ENCODE results near the gene POLR1H. TPM values are rescaled to one million over a fixed set of nuclear protein-coding genes. Genes with fewer than 3 reads are reported as not detected.

POLR1H gene
- total and polyA plus RNA-seq, 3 donors from 2014 or later, result 29.4 to 56.8 (median 33.7) TPM

DNA sequence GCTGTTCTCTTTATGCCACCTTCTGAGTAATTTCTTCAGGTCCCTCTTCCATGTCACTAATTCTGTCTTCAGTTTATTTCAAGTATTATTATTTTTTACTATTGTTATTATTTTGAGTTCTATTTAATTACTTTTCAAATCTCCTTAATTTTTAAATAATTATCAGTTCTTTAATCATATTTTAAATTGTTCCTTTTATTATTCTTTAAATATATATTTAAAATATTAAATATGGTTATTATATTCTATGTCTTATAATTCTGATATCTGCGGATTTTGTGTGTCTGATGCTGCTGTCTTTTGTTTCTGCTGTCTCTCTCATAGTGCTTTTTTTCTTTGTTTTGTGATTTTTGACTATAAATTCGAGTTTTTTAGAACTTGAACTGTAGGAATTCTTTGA, 2.2 kb downstream of the POLR1H start:
- TF ChIP-seq, protein P1, sequence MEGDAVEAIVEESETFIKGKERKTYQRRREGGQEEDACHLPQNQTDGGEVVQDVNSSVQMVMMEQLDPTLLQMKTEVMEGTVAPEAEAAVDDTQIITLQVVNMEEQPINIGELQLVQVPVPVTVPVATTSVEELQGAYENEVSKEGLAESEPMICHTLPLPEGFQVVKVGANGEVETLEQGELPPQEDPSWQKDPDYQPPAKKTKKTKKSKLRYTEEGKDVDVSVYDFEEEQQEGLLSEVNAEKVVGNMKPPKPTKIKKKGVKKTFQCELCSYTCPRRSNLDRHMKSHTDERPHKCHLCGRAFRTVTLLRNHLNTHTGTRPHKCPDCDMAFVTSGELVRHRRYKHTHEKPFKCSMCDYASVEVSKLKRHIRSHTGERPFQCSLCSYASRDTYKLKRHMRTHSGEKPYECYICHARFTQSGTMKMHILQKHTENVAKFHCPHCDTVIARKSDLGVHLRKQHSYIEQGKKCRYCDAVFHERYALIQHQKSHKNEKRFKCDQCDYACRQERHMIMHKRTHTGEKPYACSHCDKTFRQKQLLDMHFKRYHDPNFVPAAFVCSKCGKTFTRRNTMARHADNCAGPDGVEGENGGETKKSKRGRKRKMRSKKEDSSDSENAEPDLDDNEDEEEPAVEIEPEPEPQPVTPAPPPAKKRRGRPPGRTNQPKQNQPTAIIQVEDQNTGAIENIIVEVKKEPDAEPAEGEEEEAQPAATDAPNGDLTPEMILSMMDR (IDR thresholded peaks at IDR 0.05), result no peak
- TF ChIP-seq POLR2A (IDR thresholded peaks at IDR 0.05), result no peak
- Histone ChIP-seq H3K27ac (no peak overlapping the region), H3K27me3 (no peaks in the 10 kb centered on the region), H3K9me3 (no peaks in the 10 kb centered on the region), H3K4me1 (peaks cover 17% of the 10 kb centered on the region), H3K4me3 (no peak overlapping the region), H3K36me3 (ENCODE audit: low read depth, missing control alignments) (no peaks in the 10 kb centered on the region)
- no peak for DNase-seq
- intact Hi-C loops (cut with DNase I; ENCODE audit: low total_unique reads), result no loop called here
- WGBS, 2 donors, result 69 to 94% methylated on average over 2 of the region's 2 CpGs

DNA sequence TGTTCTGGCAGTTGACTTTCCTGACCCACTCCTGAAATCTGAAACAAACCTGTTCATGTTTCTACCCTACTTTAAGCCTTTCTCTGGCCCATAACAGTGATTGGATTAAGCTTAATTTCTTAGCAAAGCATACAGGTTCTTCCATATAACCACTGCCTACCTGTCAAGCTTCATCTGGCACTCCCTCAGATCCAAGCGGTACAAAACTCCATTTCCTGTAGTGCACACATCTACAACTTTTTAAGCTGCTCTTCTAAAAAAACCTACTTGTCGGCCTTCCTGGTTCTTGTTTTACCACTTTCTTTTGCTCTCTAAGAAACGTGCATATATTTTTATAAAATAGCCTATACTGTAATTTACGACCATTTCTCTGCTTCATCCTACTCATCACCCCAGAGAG, 5.0 kb downstream of the POLR1H start:
- H3K9me3 ChIP-seq, result no peaks in the 10 kb centered on the region
- no peak for DNase-seq
- peaks cover 10% of the 10 kb centered on the region for H3K4me1 ChIP-seq
- no peaks in the 10 kb centered on the region for H3K36me3 ChIP-seq (ENCODE audit: low read depth, missing control alignments)
- peak overlapping the region; percentile 86 to 92 for H3K27ac ChIP-seq
- peak overlapping the region; percentile 63 to 89 for H3K4me3 ChIP-seq
- TF ChIP-seq, protein P1 (IDR thresholded peaks at IDR 0.05), result no peak
- TF ChIP-seq POLR2A (IDR thresholded peaks at IDR 0.05), result no peak
- 11 to 15% methylated on average over 4 of the region's 4 CpGs for whole genome bisulfite sequencing, 2 donors
- intact Hi-C loops (cut with DNase I; ENCODE audit: low total_unique reads), result no loop called here
- no peaks in the 10 kb centered on the region for H3K27me3 ChIP-seq

DNA sequence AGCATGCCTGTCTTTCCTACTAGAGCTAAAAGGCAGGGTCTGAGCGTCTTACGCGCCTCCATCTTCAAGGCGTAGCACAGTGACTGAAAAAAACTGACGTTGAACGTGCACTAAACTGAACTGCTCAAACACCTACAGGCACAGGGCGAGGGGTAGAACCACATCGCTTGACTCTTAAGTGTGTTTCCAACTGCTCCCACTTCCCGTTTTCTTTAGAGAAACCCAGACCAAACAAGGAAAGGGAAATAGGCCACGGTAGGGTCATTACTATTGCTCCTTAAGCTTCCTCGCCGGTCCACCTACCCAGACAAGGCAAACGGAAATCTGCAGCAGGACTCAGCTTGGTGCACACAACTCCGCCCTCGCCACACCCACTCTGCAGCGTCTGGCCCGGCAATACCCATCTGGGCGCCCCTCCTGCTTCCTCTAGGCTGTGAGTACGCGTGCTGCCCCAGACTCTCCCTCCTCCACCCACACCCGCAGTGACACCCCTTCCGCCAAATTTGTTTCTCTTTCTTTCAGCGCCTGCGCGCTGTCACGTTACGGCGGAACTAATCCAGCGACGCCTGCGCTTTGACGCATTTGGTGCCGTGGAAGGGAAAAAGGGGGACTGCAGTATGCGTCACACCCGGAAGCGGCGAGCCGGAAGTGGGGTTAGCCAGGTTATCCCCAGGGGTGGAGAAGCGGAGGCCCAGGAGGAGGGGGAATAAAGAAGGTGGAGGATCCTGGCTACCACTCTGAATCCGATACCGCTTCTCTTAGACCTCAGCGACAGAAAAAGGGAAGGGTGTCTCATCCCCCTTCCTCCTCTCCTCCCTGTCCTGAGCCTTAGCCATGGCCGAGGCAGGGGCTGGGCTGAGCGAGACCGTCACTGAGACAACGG, 5.8 kb downstream of the POLR1H start, which contains the start of gene PPP1R11:
TSS of gene PPP1R11 (plus strand) at position 622 of the 883 bp plus-strand sequence. CDS start at position 835, 213 bp downstream.
- H3K27me3 ChIP-seq, result no peaks in the 10 kb centered on the region
- H3K36me3 ChIP-seq (ENCODE audit: low read depth, missing control alignments), result no peaks in the 10 kb centered on the region
- H3K4me3 ChIP-seq, result peak within 1 kb of the TSS; percentile 63 to 89
- peaks cover 15% of the 10 kb centered on the region for H3K4me1 ChIP-seq
- peak; percentile 99 for DNase-seq
- WGBS, 2 donors, result 0 to 1% methylated on average over 42 to 46 of the region's 46 CpGs
- peak; percentile 75 for TF ChIP-seq POLR2A (IDR thresholded peaks at IDR 0.05)
- TF ChIP-seq, protein P1 (IDR thresholded peaks at IDR 0.05), result no peak
- peak within 1 kb of the TSS; percentile 86 to 92 for H3K27ac ChIP-seq
- intact Hi-C loops (cut with DNase I; ENCODE audit: low total_unique reads), result no loop called here
- H3K9me3 ChIP-seq, result no peaks in the 10 kb centered on the region

DNA sequence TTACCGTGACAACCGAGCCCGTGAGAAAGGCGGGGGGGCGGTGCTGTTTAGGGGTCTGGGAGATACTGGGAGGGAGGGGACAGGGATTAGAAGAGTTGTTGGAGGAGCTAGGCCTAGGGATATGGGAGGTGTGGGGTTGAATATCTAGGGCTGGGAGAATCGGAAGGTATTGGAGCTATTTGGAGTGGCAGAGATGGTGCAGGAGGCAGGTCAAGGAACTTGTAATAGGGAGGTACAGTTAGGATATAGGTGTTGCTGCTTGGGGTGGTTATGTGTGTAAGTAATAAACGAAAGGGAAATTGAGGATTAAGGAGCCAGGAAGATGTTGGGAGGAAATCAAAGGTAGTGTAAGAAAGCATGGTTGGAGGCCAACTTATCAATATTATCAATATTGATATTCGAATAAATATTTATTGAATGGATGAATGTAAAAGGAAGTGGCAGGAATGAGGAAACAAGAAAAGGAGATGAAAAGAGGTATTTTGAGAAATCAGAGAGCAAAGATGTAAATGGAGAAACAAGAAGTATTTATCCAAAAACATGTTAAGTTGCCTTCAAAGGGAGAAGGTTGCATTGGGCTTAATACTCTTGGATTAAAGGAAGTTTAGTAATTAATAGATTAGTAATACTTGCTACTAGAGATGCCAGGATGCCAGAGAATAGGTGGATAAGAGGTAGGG, 6.5 kb downstream of the POLR1H start:
- H3K27ac ChIP-seq, result peak overlapping the region; percentile 86 to 92
- WGBS, 2 donors, result 9 to 10% methylated on average over 8 of the region's 8 CpGs
- DNase-seq, result peak; percentile 92
- TF ChIP-seq, protein P1 (IDR thresholded peaks at IDR 0.05), result no peak
- TF ChIP-seq POLR2A (IDR thresholded peaks at IDR 0.05), result no peak
- intact Hi-C loops (cut with DNase I; ENCODE audit: low total_unique reads), result no loop called here
- peak overlapping the region; percentile 63 to 89 for H3K4me3 ChIP-seq
- H3K9me3 ChIP-seq, result no peaks in the 10 kb centered on the region
- no peaks in the 10 kb centered on the region for H3K27me3 ChIP-seq
- no peaks in the 10 kb centered on the region for H3K36me3 ChIP-seq (ENCODE audit: low read depth, missing control alignments)
- peaks cover 11% of the 10 kb centered on the region for H3K4me1 ChIP-seq
